IMR-90 (cell line): ENCODE results near the gene HINT3.

Experiments used
- CTCF ChIP-seq: conservative IDR thresholded peaks from 2 replicates; pipeline ENCODE4 v1.5.1; 2012; ENCODE audit warnings: mild to moderate bottlenecking, low read depth, low read length, improper control_type of control experiment
- MAFK ChIP-seq: IDR thresholded peaks from 2 replicates; pipeline ENCODE4 v1.6.1; 2012; ENCODE audit warnings: low read depth, low read length, improper control_type of control experiment
- MXI1 ChIP-seq: IDR thresholded peaks from 2 replicates; pipeline ENCODE4 v1.6.1; 2012; ENCODE audit warnings: low read depth, mild to moderate bottlenecking, low read length, moderate library complexity, borderline replicate concordance
- POLR2A ChIP-seq: IDR thresholded peaks from 2 replicates; pipeline ENCODE4 v1.6.1; 2012; ENCODE audit warnings: mild to moderate bottlenecking, low read depth, low read length
- RCOR1 ChIP-seq: IDR thresholded peaks from 2 replicates; pipeline ENCODE4 v1.6.1; 2012; ENCODE audit warnings: mild to moderate bottlenecking, low read length, improper control_type of control experiment; ENCODE audit not compliant: insufficient replicate concordance

DNA sequence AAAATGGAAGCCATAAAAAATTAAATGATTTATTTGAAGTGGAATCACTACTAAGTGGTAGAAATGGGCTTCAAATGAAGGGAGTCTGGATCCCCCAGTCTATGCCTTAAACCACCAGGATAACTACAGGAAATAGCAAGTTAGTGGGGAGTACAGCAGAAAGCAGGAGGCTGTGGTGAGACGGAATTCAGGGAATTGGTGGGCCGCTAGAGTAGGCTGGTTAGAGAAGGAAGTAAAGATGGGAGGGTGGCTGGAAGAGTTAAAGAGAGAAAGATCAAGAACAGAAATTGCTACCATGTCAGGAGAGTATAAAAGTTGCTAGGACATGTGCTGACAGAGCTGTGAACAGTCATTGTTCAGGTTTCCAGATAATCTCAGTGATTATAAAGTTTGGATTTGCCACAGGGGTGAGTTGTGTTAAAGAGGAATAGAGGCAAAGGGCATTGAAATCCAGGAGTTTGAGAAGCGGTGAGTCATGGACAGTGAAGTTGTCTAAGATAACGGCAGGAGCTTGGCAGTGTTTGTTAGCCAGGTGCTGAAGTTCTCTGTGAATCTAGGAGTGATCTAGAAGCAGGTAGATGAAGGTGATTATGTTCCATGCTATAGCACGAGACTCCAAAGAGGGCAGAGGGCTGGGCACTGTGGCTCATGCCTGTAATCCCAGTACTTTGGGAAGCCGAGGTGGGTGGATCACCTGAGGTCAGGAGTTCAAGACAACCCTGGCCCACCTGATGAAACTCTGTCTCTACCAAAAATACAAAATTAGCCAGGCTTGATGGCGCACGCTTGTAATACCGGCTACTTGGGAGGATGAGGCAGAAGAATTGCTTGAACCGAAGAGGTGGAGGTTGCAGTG lies 13.7 kb upstream of the HINT3 start:
- TF ChIP-seq POLR2A, result no peak
- no peak for TF ChIP-seq MAFK
- TF ChIP-seq CTCF, result no peak
- no peak for TF ChIP-seq RCOR1
- no peak for TF ChIP-seq MXI1
